ENCODE results near the gene HACD2. TPM values are rescaled to one million over a fixed set of nuclear protein-coding genes. Genes with fewer than 3 reads are reported as not detected.

HACD2 gene
- total and polyA plus RNA-seq, 2 donors (not counting 3 experiments of a cell fraction or from before 2014, with no cell fraction given): 17.0 to 20.9 TPM

- DNase-seq (ENCODE audit: low read depth, low spot score) (no peak), FAIRE-seq (no peak)
- intact Hi-C loops (cut with micrococcal nuclease): no loop called here
- H3K79me2 ChIP-seq (ENCODE audit: control insufficient read depth, insufficient read depth, low read length): no peaks in the 10 kb centered on the region
- no peaks in the 10 kb centered on the region for H3K36me3 ChIP-seq (ENCODE audit: control insufficient read depth in 2 of 2, extremely low read depth in 1 of 2, insufficient read depth in 2 of 2, low read length in 2 of 2)
- dilution Hi-C loops (cut with MboI; ENCODE audit: extremely low pct_ligation_motif_present, low sequenced_read_pairs): no loop called here
- no TSS peak for BruUV-seq (replicated peaks)
- no peaks in the 10 kb centered on the region for H4K20me1 ChIP-seq (replicated peaks; ENCODE audit: control insufficient read depth, extremely low read depth, insufficient read depth, low read length)
- no peaks in the 10 kb centered on the region for H3K9me1 ChIP-seq (replicated peaks; ENCODE audit: control insufficient read depth, extremely low read depth, insufficient read depth, low read length)
- no peak for TF ChIP-seq MYC (IDR thresholded peaks at IDR 0.05; ENCODE audit: low read depth, low read length)
- TF ChIP-seq MAX (IDR thresholded peaks at IDR 0.05; ENCODE audit: insufficient read depth, insufficient read length): no peak
- TF ChIP-seq CTCF (IDR thresholded peaks at IDR 0.05; ENCODE audit: extremely low read depth in 1 of 2, insufficient read depth in 1 of 2, low read depth in 1 of 2, low read length in 2 of 2): no peak
- TF ChIP-seq POLR2A (IDR thresholded peaks at IDR 0.05; ENCODE audit: low read depth, low read length): no peak
- TF ChIP-seq FOS (IDR thresholded peaks at IDR 0.05; ENCODE audit: borderline replicate concordance, insufficient read depth, low read length): no peak
- TF ChIP-seq EZH2 (IDR thresholded peaks at IDR 0.05; ENCODE audit: borderline replicate concordance, low read depth, low read length, severe bottlenecking): no peak
- TF ChIP-seq GATA2 (IDR thresholded peaks at IDR 0.05; ENCODE audit: insufficient read depth, insufficient read length, low read depth, low read length): no peak
- no peak for TF ChIP-seq JUN (IDR thresholded peaks at IDR 0.05; ENCODE audit: borderline replicate concordance, insufficient read depth, insufficient read length, low read depth)
- no peak for TF ChIP-seq POLR2AphosphoS5 (IDR thresholded peaks at IDR 0.05; ENCODE audit: insufficient read depth, low read depth, low read length)
- no peak overlapping the region for H2AFZ ChIP-seq (ENCODE audit: low read depth, low read length)
- ChIA-PET POLR2A (no interaction called here), CTCF (interaction anchor here (1.0 to 1.2 kb wide), 2 partner anchors 43 to 46 kb away, joined by 3 read pairs; no protein-coding TSS in a partner anchor)
- H3K4me1 ChIP-seq (ENCODE audit: control insufficient read depth, extremely low read depth, insufficient read depth, low read length): no peaks in the 10 kb centered on the region
- H3K4me2 ChIP-seq (ENCODE audit: insufficient read depth, low read length): no peak overlapping the region
- no peak overlapping the region for H3K9ac ChIP-seq (replicated peaks; ENCODE audit: extremely low read depth, insufficient read depth, low read length)
- no peak overlapping the region for H3K4me3 ChIP-seq (replicated peaks in 1 of 3; ENCODE audit: insufficient read depth in 1 of 3, low read depth in 1 of 3, low read length in 3 of 3)
- H3K27me3 ChIP-seq (ENCODE audit: control insufficient read depth in 2 of 2, insufficient read depth in 2 of 2, low read length in 2 of 2): peaks cover 24 to 42% of the 10 kb centered on the region in 2 experiments
- H3K9me3 ChIP-seq (replicated peaks; ENCODE audit: control insufficient read depth, insufficient read depth, low read length): no peaks in the 10 kb centered on the region
- H3K27ac ChIP-seq (ENCODE audit: insufficient read depth, low read depth, low read length): no peak overlapping the region
Observed at GRCh38 chr3:123442908-123443307, 141.9 kb downstream of the HACD2 start.

All from endothelial cell of umbilical vein (primary cell).